Neuronal stem cell (in vitro differentiated cells): ENCODE measurements around the gene PIWIL4.

Source experiments
- DNase-seq: peaks from one replicate; pipeline ENCODE4 v3.0.0-alpha.2; 2013; ENCODE audit warnings: low spot score
- H2AFZ ChIP-seq: one replicate; pipeline ENCODE4 v1.6.1; 2013; ENCODE audit warnings: mild to moderate bottlenecking, low read length, inconsistent platforms
- H2AK5ac ChIP-seq: 2 replicates; pipeline ENCODE4 v1.6.1; 2013; ENCODE audit warnings: low read depth, mild to moderate bottlenecking, inconsistent platforms, low read length, moderate library complexity, mixed read lengths
- H2BK120ac ChIP-seq: 2 replicates; pipeline ENCODE4 v1.6.1; 2013; ENCODE audit warnings: low read depth, mild to moderate bottlenecking, inconsistent platforms, low read length, moderate library complexity, mixed read lengths
- H2BK12ac ChIP-seq: one replicate; pipeline ENCODE4 v1.6.1; 2013; ENCODE audit warnings: low read length, inconsistent platforms
- H2BK15ac ChIP-seq: 2 replicates; pipeline ENCODE4 v1.6.1; 2013; ENCODE audit warnings: mild to moderate bottlenecking, low read length, inconsistent platforms, mixed read lengths
- H2BK5ac ChIP-seq: one replicate; pipeline ENCODE4 v1.6.1; 2013; ENCODE audit warnings: inconsistent platforms, mild to moderate bottlenecking, low read length, moderate library complexity
- H3K14ac ChIP-seq: one replicate; pipeline ENCODE4 v1.6.1; 2013; ENCODE audit warnings: low read length, inconsistent platforms
- H3K18ac ChIP-seq: 2 replicates; pipeline ENCODE4 v1.6.1; 2013; ENCODE audit warnings: low read length, inconsistent platforms
- H3K23ac ChIP-seq: 2 replicates; pipeline ENCODE4 v1.6.1; 2013; ENCODE audit warnings: low read depth, mild to moderate bottlenecking, mixed read lengths, low read length, inconsistent platforms; ENCODE audit not compliant: poor library complexity
- H3K27ac ChIP-seq: replicated peaks from 3 replicates; pipeline ENCODE4 v1.5.1; 2013; ENCODE audit warnings: low read length, inconsistent platforms
- H3K27me3 ChIP-seq, 3 experiments: 2 replicates each; pipeline ENCODE4 v1.6.1; 2013; ENCODE audit warnings: low read length in 3 of 3, mild to moderate bottlenecking in 2 of 3, inconsistent platforms in 1 of 3, low read depth in 1 of 3, mixed read lengths in 1 of 3, moderate library complexity in 1 of 3; ENCODE audit not compliant: control insufficient read depth in 3 of 3, insufficient read depth in 3 of 3
- H3K36me3 ChIP-seq, 2 donors: replicated peaks in 1 of 2; 2 replicates each; pipeline ENCODE4 v1.6.1; 2013; ENCODE audit warnings: low read length in 2 of 2; ENCODE audit not compliant: control insufficient read depth in 2 of 2, insufficient read depth in 2 of 2
- H3K4ac ChIP-seq: 2 replicates; pipeline ENCODE4 v1.6.1; 2013; ENCODE audit warnings: inconsistent platforms, mild to moderate bottlenecking, low read length, moderate library complexity
- H3K4me1 ChIP-seq, 2 donors: 1 replicate in 1 of 2; 2 replicates in 1 of 2; pipeline ENCODE4 v1.6.1; 2013; ENCODE audit warnings: low read length in 2 of 2, low read depth in 1 of 2; ENCODE audit not compliant: control insufficient read depth in 2 of 2, insufficient read depth in 1 of 2
- H3K4me2 ChIP-seq: one replicate; pipeline ENCODE4 v1.6.1; 2013; ENCODE audit warnings: mild to moderate bottlenecking, low read length, inconsistent platforms; ENCODE audit not compliant: insufficient read depth, poor library complexity, severe bottlenecking
- H3K4me3 ChIP-seq, 2 donors: 2 replicates each; pipeline ENCODE4 v1.5.1; 2013; ENCODE audit warnings: low read length in 2 of 2, mild to moderate bottlenecking in 2 of 2, inconsistent platforms in 1 of 2, moderate library complexity in 1 of 2
- H3K79me1 ChIP-seq: one replicate; pipeline ENCODE4 v1.6.1; 2013; ENCODE audit warnings: low read depth, mild to moderate bottlenecking, inconsistent platforms, low read length, moderate library complexity
- H3K9ac ChIP-seq: one replicate; pipeline ENCODE4 v1.6.1; 2013; ENCODE audit warnings: mild to moderate bottlenecking, low read depth, low read length, inconsistent platforms; ENCODE audit not compliant: poor library complexity
- H3K9me3 ChIP-seq, 2 donors: replicated peaks in 1 of 2; 2 replicates each; pipeline versions ENCODE3 to v1.6.1; 2013; ENCODE audit warnings: low read length in 2 of 2, mild to moderate bottlenecking in 2 of 2, inconsistent platforms in 1 of 2, low read depth in 1 of 2, mixed read lengths in 1 of 2, moderate library complexity in 1 of 2; ENCODE audit not compliant: control insufficient read depth in 2 of 2, insufficient read depth in 1 of 2
- H4K8ac ChIP-seq: one replicate; pipeline ENCODE4 v1.6.1; 2013; ENCODE audit warnings: low read depth, mild to moderate bottlenecking, inconsistent platforms, low read length, moderate library complexity
- H4K91ac ChIP-seq: one replicate; pipeline ENCODE4 v1.6.1; 2013; ENCODE audit warnings: low read length, low read depth, mild to moderate bottlenecking, inconsistent platforms; ENCODE audit not compliant: poor library complexity
- WGBS, 2 donors: extraction: QIAGEN DNeasy Blood & Tissue Kit; methylation state at CpG; one replicate each; pipeline ENCODE4 v1.1.7; 2013; ENCODE audit warnings: missing lambda C conversion rate in 2 of 2, mixed read lengths in 1 of 2; ENCODE audit not compliant: insufficient read length in 2 of 2, insufficient replicate concordance in 1 of 2; ENCODE audit errors: extremely low coverage in 2 of 2; 5-methylcytosine and 5-hydroxymethylcytosine counted together

Gene PIWIL4

DNA sequence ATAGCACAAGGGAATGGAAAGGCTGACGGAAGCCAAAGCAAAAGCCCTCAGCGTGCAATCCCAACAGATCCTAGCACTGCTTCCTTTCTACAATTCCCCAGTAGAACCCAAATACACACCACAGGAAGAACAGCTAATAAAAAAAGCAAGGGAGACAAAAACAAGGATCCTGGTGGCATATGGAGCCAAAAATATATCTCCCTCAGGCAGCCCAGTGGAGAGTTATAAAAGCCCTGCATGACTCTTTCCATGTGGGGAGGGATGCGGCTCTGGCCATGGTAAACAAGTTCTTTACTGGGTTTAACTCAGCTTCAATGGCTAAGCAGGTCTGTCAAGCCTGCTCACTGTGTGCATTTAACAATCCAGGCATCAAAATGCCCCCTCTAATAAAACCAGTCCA is 88.1 kb downstream of the PIWIL4 start:
- Histone ChIP-seq H3K4me1 (peaks cover 0 to 4% of the 10 kb centered on the region in 2 donors), H3K4ac (no peak overlapping the region), H3K23ac (no peak overlapping the region), H3K36me3 (no peaks in the 10 kb centered on the region), H3K27me3 (no peaks in the 10 kb centered on the region), H3K27ac (no peak overlapping the region), H2AK5ac (no peak overlapping the region), H3K14ac (no peak overlapping the region), H2BK120ac (no peak overlapping the region), H3K4me3 (no peak overlapping the region), H3K9ac (no peak overlapping the region), H4K8ac (no peak overlapping the region), H3K18ac (no peak overlapping the region), H3K9me3 (no peaks in the 10 kb centered on the region), H4K91ac (no peak overlapping the region), H2BK15ac (no peak overlapping the region), H3K79me1 (no peaks in the 10 kb centered on the region), H2AFZ (no peak overlapping the region), H3K4me2 (no peak overlapping the region), H2BK12ac (no peak overlapping the region), H2BK5ac (no peak overlapping the region)
- no peak for DNase-seq
- WGBS, 2 donors: no CpG with 5 or more reads among the region's 3 CpGs

DNA sequence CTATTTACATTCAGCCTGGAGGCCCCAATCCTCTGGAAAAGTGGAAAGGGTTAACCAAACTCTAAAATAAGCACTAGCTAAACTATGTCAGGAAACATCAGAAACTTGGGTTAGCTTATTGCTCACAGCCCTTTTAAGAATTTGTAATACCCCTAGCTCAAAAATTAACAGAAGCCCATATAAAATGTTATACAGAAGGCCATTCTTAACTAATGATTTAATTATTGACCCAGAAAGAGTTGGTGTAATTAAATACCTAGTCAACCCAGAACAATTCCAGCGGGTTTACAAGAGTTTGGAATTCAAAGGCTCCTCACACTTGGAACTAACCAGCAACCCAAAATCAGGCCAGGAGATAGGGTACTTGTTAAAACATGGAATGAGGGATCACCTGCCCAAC is 88.8 kb downstream of the PIWIL4 start:
- no peak overlapping the region for H2BK15ac ChIP-seq
- no peak overlapping the region for H3K4me2 ChIP-seq
- H2AFZ ChIP-seq: no peak overlapping the region
- no peaks in the 10 kb centered on the region for H3K27me3 ChIP-seq
- no CpG with 5 or more reads among the region's 1 CpG for WGBS, 2 donors
- H4K91ac ChIP-seq: no peak overlapping the region
- no peak overlapping the region for H3K9ac ChIP-seq
- no peaks in the 10 kb centered on the region for H3K36me3 ChIP-seq
- no peak overlapping the region for H3K4ac ChIP-seq
- no peak overlapping the region for H4K8ac ChIP-seq
- no peak overlapping the region for H2AK5ac ChIP-seq
- no peak overlapping the region for H3K4me3 ChIP-seq
- H3K9me3 ChIP-seq: no peaks in the 10 kb centered on the region
- no peak overlapping the region for H3K18ac ChIP-seq
- H2BK12ac ChIP-seq: no peak overlapping the region
- H3K23ac ChIP-seq: no peak overlapping the region
- peaks cover 0 to 4% of the 10 kb centered on the region in 2 donors for H3K4me1 ChIP-seq
- H3K14ac ChIP-seq: no peak overlapping the region
- DNase-seq: no peak
- no peaks in the 10 kb centered on the region for H3K79me1 ChIP-seq
- H3K27ac ChIP-seq: no peak overlapping the region
- H2BK5ac ChIP-seq: no peak overlapping the region
- H2BK120ac ChIP-seq: no peak overlapping the region

DNA sequence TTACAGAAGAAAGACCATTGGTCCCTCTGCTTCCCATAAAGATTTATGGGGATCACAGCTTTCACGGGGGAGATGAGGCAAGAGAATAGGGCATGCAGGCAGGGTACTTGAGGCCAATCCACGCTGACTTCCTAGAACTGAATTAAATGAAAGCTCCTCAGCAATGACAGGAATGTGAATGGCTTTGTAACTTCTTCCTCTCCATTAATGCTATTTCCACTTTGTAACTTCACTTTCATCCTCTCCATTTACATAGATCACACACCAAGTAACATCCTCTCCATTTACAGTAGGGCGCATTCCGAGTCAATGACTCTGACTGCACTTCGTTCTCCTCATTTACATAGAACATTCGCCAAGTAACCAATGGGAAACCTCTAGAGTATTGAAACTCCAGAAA is 89.8 kb downstream of the PIWIL4 start:
- Histone ChIP-seq H4K8ac (no peak overlapping the region), H3K9me3 (no peaks in the 10 kb centered on the region), H3K9ac (no peak overlapping the region), H3K36me3 (no peaks in the 10 kb centered on the region), H3K18ac (no peak overlapping the region), H3K4me1 (peaks cover 0 to 4% of the 10 kb centered on the region in 2 donors), H3K79me1 (no peaks in the 10 kb centered on the region), H2BK15ac (no peak overlapping the region), H3K27ac (no peak overlapping the region), H3K4ac (no peak overlapping the region), H3K14ac (no peak overlapping the region), H2AK5ac (no peak overlapping the region), H3K4me3 (no peak overlapping the region), H2BK5ac (no peak overlapping the region), H2AFZ (no peak overlapping the region), H3K23ac (no peak overlapping the region), H2BK12ac (no peak overlapping the region), H3K27me3 (no peaks in the 10 kb centered on the region), H4K91ac (no peak overlapping the region), H3K4me2 (no peak overlapping the region), H2BK120ac (no peak overlapping the region)
- DNase-seq: no peak
- WGBS, 2 donors: no CpG with 5 or more reads among the region's 6 CpGs

DNA sequence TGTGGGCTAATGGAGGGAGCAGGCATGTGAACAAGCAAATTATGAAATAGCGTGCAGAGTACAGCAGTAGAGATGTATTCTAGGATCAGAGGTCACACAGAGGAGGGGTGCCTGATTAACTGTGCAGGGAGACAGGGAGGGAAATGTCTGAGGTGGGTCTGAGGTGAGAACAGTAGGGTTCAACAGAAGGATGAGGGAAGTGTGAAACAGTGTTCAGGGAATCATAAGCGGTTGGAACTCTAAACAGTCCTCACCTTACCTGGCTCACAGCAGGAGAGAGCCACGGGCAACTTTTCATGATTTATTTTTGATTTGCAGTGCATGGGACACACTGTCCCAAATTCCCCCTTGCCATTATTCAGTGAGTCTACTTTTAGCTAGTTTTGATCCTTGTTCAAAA is 90.5 kb downstream of the PIWIL4 start:
- H2BK15ac ChIP-seq: no peak overlapping the region
- no peaks in the 10 kb centered on the region for H3K9me3 ChIP-seq
- H3K4ac ChIP-seq: no peak overlapping the region
- H4K8ac ChIP-seq: no peak overlapping the region
- H3K18ac ChIP-seq: no peak overlapping the region
- H3K4me2 ChIP-seq: no peak overlapping the region
- no peaks in the 10 kb centered on the region for H3K27me3 ChIP-seq
- no peaks in the 10 kb centered on the region for H3K79me1 ChIP-seq
- peaks cover 0 to 4% of the 10 kb centered on the region in 2 donors for H3K4me1 ChIP-seq
- H4K91ac ChIP-seq: no peak overlapping the region
- no peak overlapping the region for H2BK5ac ChIP-seq
- H3K36me3 ChIP-seq: no peaks in the 10 kb centered on the region
- DNase-seq: no peak
- WGBS, 2 donors: no CpG with 5 or more reads among the region's 3 CpGs
- no peak overlapping the region for H2BK120ac ChIP-seq
- H2AK5ac ChIP-seq: no peak overlapping the region
- no peak overlapping the region for H3K23ac ChIP-seq
- no peak overlapping the region for H3K27ac ChIP-seq
- no peak overlapping the region for H3K4me3 ChIP-seq
- H2AFZ ChIP-seq: no peak overlapping the region
- no peak overlapping the region for H3K9ac ChIP-seq
- H2BK12ac ChIP-seq: no peak overlapping the region
- H3K14ac ChIP-seq: no peak overlapping the region
